Measurements from ENCODE around the gene PAK5.

Gene PAK5

DNA sequence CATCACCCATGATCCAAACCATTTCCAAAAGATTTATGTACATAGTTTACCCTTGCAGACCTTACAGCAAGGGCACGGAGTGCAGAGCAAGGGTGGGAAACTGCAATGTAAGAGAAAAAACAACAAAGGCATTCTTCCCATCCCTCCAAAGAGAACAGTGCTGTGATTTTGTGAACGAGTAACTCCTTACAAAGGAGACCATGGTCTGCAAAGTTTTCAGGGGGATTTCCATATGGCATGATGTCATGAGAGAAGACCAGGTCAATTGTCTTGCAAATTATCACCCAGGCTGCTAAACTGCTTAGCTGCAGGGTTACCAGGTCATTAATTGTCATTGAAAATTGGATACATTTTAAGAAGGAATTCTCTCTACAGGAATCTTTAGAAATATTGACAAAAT lies 266.2 kb downstream of the PAK5 start:
- no peak for DNase-seq

GRCh38 chr20:9571783-9572182 lies 267.1 kb downstream of the PAK5 start:
- no peak for DNase-seq

GRCh38 chr20:9570612-9571011 lies 268.3 kb downstream of the PAK5 start:
- DNase-seq: no peak

DNA sequence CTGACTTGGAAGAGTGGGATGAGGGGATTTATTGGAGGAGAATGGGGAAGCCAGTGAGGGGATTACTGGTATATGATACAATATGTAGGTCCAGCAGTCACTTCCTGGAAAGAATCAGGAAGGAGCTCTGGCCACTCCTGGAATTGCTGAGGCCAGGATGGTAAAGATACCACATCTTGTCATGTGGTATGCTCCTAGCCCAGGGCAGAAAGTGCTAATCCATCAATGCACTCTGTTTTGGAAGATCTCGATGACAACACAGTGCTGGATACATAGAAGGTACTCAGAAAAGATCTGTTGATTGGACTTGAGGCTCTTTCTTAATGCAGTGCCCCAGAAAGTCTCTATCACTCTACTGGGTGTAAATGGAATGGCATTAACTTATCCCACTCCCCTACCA lies 271.9 kb downstream of the PAK5 start:
- DNase-seq: no peak

GRCh38 chr20:9565910-9566550 lies 272.8 kb downstream of the PAK5 start:
- DNase-seq: no peak

GRCh38 chr20:9557411-9557810 lies 281.5 kb downstream of the PAK5 start:
- no peak for DNase-seq

DNA sequence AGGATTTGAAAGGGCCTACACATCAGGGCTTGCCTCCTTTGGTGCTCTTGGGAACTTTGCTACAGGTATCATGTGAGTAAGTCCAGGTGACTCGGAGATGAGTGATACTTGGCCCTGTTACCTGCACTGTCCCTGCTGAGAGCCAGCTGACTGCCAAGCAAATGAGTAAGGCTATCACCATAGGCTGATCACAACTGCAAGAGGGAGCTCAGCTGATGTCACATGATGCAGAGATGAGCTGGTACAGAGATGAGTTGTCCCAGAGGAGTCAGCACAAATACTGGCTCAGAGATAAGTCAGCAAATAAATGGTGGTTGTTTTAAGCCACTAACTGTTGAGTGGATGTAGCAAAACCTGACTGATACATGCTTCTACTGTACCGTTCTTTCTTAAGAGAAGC lies 283.1 kb downstream of the PAK5 start:
- DNase-seq: peak; percentile 10

GRCh38 chr20:9551808-9552550 lies 286.9 kb downstream of the PAK5 start:
- no peak for DNase-seq

DNA sequence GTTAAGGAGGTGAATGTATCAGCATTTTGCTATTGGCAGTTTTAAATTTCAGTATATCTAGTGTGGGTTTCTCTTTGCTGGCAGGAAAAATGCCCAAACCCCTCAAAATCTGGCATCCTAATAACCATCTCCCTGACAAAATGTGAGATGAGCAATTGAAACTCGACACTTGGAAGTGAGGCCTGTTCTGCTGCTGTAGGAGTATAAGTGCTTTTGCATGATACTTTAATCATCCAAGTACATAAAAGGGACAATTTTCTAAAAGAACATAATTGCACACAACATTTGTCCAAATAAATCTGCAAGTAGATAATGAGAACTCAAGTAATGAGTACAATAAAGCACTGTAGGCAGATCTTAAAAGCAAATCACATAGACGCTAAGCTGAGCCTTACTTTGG lies 288.0 kb downstream of the PAK5 start:
- no peak for DNase-seq

GRCh38 chr20:9550283-9550682 lies 288.6 kb downstream of the PAK5 start:
- DNase-seq: no peak

- DNase-seq: no peak
Observed at GRCh38 chr20:9543214-9543613, 295.7 kb downstream of the PAK5 start.

GRCh38 chr20:9535449-9535848 lies 303.4 kb downstream of the PAK5 start:
- DNase-seq: no peak

- DNase-seq: no peak
Observed at GRCh38 chr20:9534025-9534424, 304.9 kb downstream of the PAK5 start.

- DNase-seq: no peak
Observed at GRCh38 chr20:9532069-9532838, 306.6 kb downstream of the PAK5 start.

GRCh38 chr20:9531581-9531980 lies 307.3 kb downstream of the PAK5 start:
- DNase-seq: no peak

GRCh38 chr20:9523636-9524035 lies 315.2 kb downstream of the PAK5 start:
- no peak for DNase-seq

DNA sequence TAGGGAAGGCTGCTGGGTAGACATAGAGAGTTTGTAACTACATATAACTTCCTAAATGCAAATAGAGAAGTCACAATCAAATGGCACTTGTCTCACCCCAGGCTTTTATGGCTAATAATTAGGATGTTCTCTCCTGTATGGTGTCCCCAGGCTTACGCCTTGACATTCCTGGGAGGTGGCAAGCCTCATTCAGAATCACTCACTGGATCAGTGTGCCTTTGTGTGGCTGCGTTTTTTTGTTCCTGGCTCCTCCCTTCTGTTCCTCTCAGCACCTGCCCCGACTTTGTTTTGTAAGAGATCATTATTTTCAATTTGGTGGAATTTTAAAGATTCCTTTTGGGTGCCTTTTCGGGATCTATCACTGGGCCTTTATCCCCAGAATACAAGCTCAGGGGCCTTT lies 318.8 kb downstream of the PAK5 start:
- no peak for DNase-seq

DNA sequence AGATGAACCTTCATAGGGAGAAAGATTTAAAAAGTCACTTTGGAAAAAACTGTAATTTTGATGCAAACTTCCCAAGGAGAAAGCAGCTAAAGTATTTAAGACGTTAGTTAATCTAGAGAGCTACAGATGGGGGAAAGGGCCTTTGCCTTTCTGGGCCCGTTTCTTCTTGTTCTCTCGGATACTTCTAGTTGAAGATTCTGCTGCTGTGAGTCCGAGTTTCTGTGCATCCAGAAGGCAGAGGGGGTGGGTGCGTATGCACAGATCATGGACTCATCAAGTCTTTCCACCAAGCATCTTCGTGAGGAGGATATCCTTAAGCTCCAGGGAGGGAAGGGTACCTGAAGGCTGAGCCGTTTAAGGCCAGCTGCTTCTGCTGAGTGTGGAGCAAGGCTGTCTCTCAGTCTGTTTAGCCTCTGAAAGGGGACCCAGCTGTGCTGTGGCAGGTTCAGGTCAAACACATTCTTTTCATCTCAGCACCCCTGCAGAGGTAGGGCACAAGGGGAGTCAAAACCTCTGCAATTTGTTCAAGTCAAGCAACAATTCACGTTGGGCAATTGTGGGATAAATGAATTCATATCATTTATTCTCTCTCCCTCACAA lies 320.2 kb downstream of the PAK5 start:
- DNase-seq: no peak

- DNase-seq: no peak
Observed at GRCh38 chr20:9517297-9518162, 321.3 kb downstream of the PAK5 start.

DNA sequence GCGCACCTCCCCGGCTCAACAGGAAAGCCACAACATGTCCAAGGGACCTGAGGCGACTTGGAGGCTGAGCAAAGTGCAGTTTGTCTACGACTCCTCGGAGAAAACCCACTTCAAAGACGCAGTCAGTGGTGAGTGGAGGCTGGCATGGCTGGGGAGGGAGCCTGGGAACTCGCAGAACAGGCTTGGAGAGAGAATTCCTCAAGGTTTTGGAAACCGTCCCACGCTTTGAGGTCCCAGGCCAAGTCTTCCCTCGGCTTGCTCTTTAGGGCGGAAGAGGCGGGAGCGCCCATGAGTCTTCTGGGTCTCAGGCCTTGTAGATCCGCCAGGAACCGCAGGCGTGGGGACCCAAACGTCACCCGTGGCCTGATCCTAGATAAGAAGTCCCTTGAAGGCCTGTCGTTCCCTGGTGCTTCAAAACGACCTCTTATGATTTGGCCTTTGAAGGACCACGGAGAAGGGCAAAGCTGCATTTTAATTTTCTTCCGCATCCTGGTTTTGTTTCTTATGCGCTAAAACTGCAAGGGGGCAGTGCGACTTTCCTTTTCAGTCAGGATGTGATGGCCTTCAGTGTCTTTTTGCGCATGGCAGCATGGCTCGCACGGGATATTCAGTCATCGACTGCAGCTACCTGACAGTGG lies 322.5 kb downstream of the PAK5 start:
- DNase-seq: no peak

DNA sequence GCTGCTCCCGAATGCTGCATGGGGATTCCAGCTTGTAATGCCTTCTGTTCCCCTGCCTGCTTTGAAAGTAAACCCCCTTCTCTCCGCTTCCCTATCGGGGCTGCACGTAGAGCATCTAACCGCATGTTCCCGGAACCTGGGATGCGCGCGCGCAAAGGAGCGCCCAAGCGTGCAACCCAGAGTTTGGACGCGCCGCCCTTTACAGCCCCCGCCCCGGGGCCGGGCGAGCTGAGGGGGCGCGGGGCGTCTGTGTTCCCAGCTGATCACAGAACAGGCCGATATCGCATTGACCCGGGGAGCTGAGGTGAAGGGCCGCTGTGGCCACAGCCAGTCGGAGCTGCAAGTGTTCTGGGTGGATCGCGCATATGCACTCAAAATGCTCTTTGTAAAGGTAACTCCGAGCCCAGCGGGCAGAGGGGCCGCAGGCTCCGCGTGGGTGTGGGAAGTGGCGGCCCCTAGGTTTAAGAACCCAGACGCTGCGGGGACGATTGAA lies 323.1 kb downstream of the PAK5 start:
- no peak for DNase-seq

DNA sequence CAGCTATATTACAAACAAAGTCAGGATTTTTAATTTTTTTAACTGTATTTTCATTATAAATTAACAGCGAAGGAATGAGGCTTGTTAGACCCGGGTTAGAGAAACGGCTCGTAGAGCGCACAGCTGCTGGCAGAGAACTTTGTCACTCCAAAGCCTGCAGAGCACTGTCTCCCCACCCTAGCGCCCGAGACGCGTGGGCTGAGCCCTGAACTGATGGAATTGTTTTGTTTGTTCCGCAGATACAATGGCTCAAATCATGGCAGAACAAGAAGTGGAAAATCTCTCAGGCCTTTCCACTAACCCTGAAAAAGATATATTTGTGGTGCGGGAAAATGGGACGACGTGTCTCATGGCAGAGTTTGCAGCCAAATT lies 323.7 kb downstream of the PAK5 start:
- no peak for DNase-seq
